GM18861 (cell line): Measurements from ENCODE around the gene GET3.
"Not testable (repeated sequence)": the region's sequence is repeated elsewhere in the genome, so short reads cannot be mapped to it uniquely, and the experiment has no call there.

ENCODE experiments used
- ATAC-seq: cut with Tn5 transposase; IDR thresholded peaks from one replicate; pipeline ENCODE4 v1.9.1; 2021; ENCODE audit not compliant: unreplicated experiment

The GET3 gene

GRCh38 chr19:12790628-12791344 is 53.5 kb downstream of the GET3 start:
- no peak for ATAC-seq

- ATAC-seq = peak; percentile 21
Observed at GRCh38 chr19:12791345-12792050, 54.2 kb downstream of the GET3 start, which contains the start of gene JUNB. Gene JUNB (plus strand): TSS chr19:12791486. CDS start chr19:12791772, 286 bp downstream.

- ATAC-seq = no peak
Observed at GRCh38 chr19:12792051-12792852, 55.0 kb downstream of the GET3 start.

GRCh38 chr19:12792853-12793289 is 55.6 kb downstream of the GET3 start:
- no peak for ATAC-seq

GRCh38 chr19:12793290-12794195 is 56.2 kb downstream of the GET3 start:
- ATAC-seq = peak; percentile 18

GRCh38 chr19:12794196-12794941 is 57.1 kb downstream of the GET3 start:
- no peak for ATAC-seq

- ATAC-seq = no peak
Observed at GRCh38 chr19:12794971-12795381, 57.7 kb downstream of the GET3 start.

- ATAC-seq = no peak
Observed at GRCh38 chr19:12796146-12797071, 59.1 kb downstream of the GET3 start.

GRCh38 chr19:12797141-12797587 is 59.9 kb downstream of the GET3 start:
- no peak for ATAC-seq

- ATAC-seq = not testable (repeated sequence)
Observed at GRCh38 chr19:12797607-12798006, 60.3 kb downstream of the GET3 start.
